ENCODE results near the gene CTBP2.

The CTBP2 gene

GRCh38 chr10:124994573-124995473 is 165.5 kb downstream of the CTBP2 start:
- no peak overlapping the region for H3K27ac ChIP-seq (ENCODE audit: low read depth, low read length)
- H3K4me1 ChIP-seq (ENCODE audit: control insufficient read depth, low read length): no peaks in the 10 kb centered on the region
- no peak for TF ChIP-seq CTCF (IDR thresholded peaks at IDR 0.05; ENCODE audit: low read depth, low read length, poor library complexity, severe bottlenecking)
- TF ChIP-seq EZH2phosphoT487 (IDR thresholded peaks at IDR 0.05; ENCODE audit: borderline replicate concordance, low read length): no peak
- no peaks in the 10 kb centered on the region for H3F3A ChIP-seq (ENCODE audit: control insufficient read depth, insufficient read depth)
- H3K9me2 ChIP-seq (replicated peaks; ENCODE audit: control insufficient read depth, low read length): no peaks in the 10 kb centered on the region
- H3K4me3 ChIP-seq (ENCODE audit: low read length): no peak overlapping the region
- no peak overlapping the region for H3K4me2 ChIP-seq (ENCODE audit: low read length)
- peaks cover 15% of the 10 kb centered on the region for H3K36me3 ChIP-seq (ENCODE audit: control insufficient read depth, low read length)
- no peaks in the 10 kb centered on the region for H3K79me2 ChIP-seq (ENCODE audit: control insufficient read depth, low read length)
- H3K27me3 ChIP-seq (ENCODE audit: control insufficient read depth, low read length): no peaks in the 10 kb centered on the region
- no peaks in the 10 kb centered on the region for H4K20me1 ChIP-seq (ENCODE audit: control insufficient read depth, insufficient read depth, low read depth, low read length)
- no peaks in the 10 kb centered on the region for H3K9me3 ChIP-seq (ENCODE audit: control insufficient read depth, insufficient read depth, low read length)

DNA sequence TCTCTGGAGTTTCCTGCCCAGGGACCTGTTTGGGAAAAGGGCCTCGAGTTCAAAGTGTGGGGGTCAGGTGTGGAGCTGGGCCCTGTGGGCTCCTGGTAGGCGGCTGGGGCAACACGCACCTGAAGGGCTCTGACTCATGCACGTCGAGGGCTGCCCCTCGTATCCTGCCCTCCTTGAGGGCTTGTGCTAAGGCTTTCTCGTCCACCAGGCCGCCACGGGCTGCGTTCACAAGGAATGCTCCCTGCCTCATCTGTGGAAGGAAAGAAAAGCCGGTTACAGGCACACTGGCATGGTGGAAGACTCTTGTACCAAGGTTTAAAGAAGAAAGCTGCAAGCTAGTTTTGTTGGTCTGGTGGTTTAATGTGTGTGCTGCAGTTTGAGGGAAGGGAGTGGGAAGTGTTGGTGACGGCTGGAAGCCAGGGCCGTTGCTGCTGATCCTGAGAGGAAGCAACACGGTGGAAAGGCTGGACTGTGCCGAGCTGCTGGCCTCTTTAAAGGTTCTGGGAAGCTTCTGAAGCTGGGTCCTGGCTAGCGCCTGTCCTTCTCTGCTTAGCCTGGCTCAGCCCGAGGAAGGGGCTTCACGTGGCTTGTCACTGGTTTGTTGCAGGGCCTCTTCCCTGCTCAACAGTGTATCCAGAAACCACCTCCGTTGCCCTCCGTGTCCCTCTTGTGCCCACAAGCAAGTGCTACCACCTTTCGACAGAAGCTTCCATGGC is 166.5 kb downstream of the CTBP2 start:
- Histone ChIP-seq H3K4me3 (ENCODE audit: low read length) (no peak overlapping the region), H3K27ac (ENCODE audit: low read depth, low read length) (no peak overlapping the region), H3K9me2 (replicated peaks; ENCODE audit: control insufficient read depth, low read length) (no peaks in the 10 kb centered on the region), H4K20me1 (ENCODE audit: control insufficient read depth, insufficient read depth, low read depth, low read length) (no peaks in the 10 kb centered on the region), H3K4me2 (ENCODE audit: low read length) (no peak overlapping the region), H3K36me3 (ENCODE audit: control insufficient read depth, low read length) (peaks cover 15% of the 10 kb centered on the region), H3K27me3 (ENCODE audit: control insufficient read depth, low read length) (no peaks in the 10 kb centered on the region), H3K9me3 (ENCODE audit: control insufficient read depth, insufficient read depth, low read length) (no peaks in the 10 kb centered on the region), H3F3A (ENCODE audit: control insufficient read depth, insufficient read depth) (no peaks in the 10 kb centered on the region), H3K4me1 (ENCODE audit: control insufficient read depth, low read length) (no peaks in the 10 kb centered on the region), H3K79me2 (ENCODE audit: control insufficient read depth, low read length) (no peaks in the 10 kb centered on the region)
- TF ChIP-seq CTCF (IDR thresholded peaks at IDR 0.05; ENCODE audit: low read depth, low read length, poor library complexity, severe bottlenecking) (no peak), EZH2phosphoT487 (IDR thresholded peaks at IDR 0.05; ENCODE audit: borderline replicate concordance, low read length) (no peak)

GRCh38 chr10:124993345-124993708 is 167.0 kb downstream of the CTBP2 start:
- no peak overlapping the region for H3K27ac ChIP-seq (ENCODE audit: low read depth, low read length)
- H3K79me2 ChIP-seq (ENCODE audit: control insufficient read depth, low read length): no peaks in the 10 kb centered on the region
- no peak overlapping the region for H3K4me3 ChIP-seq (ENCODE audit: low read length)
- no peak for TF ChIP-seq CTCF (IDR thresholded peaks at IDR 0.05; ENCODE audit: low read depth, low read length, poor library complexity, severe bottlenecking)
- no peak for TF ChIP-seq EZH2phosphoT487 (IDR thresholded peaks at IDR 0.05; ENCODE audit: borderline replicate concordance, low read length)
- no peaks in the 10 kb centered on the region for H3F3A ChIP-seq (ENCODE audit: control insufficient read depth, insufficient read depth)
- H4K20me1 ChIP-seq (ENCODE audit: control insufficient read depth, insufficient read depth, low read depth, low read length): no peaks in the 10 kb centered on the region
- no peak overlapping the region for H3K4me2 ChIP-seq (ENCODE audit: low read length)
- no peaks in the 10 kb centered on the region for H3K4me1 ChIP-seq (ENCODE audit: control insufficient read depth, low read length)
- no peaks in the 10 kb centered on the region for H3K9me3 ChIP-seq (ENCODE audit: control insufficient read depth, insufficient read depth, low read length)
- H3K9me2 ChIP-seq (replicated peaks; ENCODE audit: control insufficient read depth, low read length): no peaks in the 10 kb centered on the region
- H3K27me3 ChIP-seq (ENCODE audit: control insufficient read depth, low read length): no peaks in the 10 kb centered on the region
- peaks cover 15% of the 10 kb centered on the region for H3K36me3 ChIP-seq (ENCODE audit: control insufficient read depth, low read length)
